ENCODE data around the gene ZSCAN1.
A peak's percentile ranks its signal among the peaks of the same experiment; 100 is the strongest.

ZSCAN1 gene

GRCh38 chr19:58045411-58046050 is 11.7 kb downstream of the ZSCAN1 start:
- Mint-ChIP-seq H3K4me1 (ENCODE audit: low read depth in 2 of 2) (no peaks in the 10 kb centered on the region), H3K27ac (peak overlapping the region in 1 of 2 donors; percentile 49), H3K9me3 (peaks cover 19 to 29% of the 10 kb centered on the region in 2 donors), H3K36me3 (ENCODE audit: insufficient read depth) (no peaks in the 10 kb centered on the region), H3K4me3 (no peak overlapping the region), H3K27me3 (no peaks in the 10 kb centered on the region)
- DNase-seq, result no peak
- no peak for ATAC-seq (replicated peaks)

- Mint-ChIP-seq H3K9me3 (peaks cover 17 to 29% of the 10 kb centered on the region in 2 donors), H3K27me3 (no peaks in the 10 kb centered on the region), H3K4me1 (ENCODE audit: low read depth in 2 of 2) (no peaks in the 10 kb centered on the region), H3K27ac (no peak overlapping the region), H3K36me3 (ENCODE audit: insufficient read depth) (no peaks in the 10 kb centered on the region), H3K4me3 (no peak overlapping the region)
- DNase-seq (no peak), ATAC-seq (replicated peaks) (no peak)
These were observed 13.0 kb downstream of the ZSCAN1 start for GRCh38 chr19:58046856-58047255.

- DNase-seq, result no peak
- Mint-ChIP-seq H3K9me3 (peaks cover 16 to 29% of the 10 kb centered on the region in 2 donors), H3K27ac (no peak overlapping the region), H3K36me3 (ENCODE audit: insufficient read depth) (no peaks in the 10 kb centered on the region), H3K27me3 (no peaks in the 10 kb centered on the region), H3K4me3 (no peak overlapping the region), H3K4me1 (ENCODE audit: low read depth in 2 of 2) (no peaks in the 10 kb centered on the region)
- no peak for ATAC-seq (replicated peaks)
These were observed 13.8 kb downstream of the ZSCAN1 start for GRCh38 chr19:58047672-58048071.

GRCh38 chr19:58052256-58052655 is 18.4 kb downstream of the ZSCAN1 start:
- peaks cover under 1% of the 10 kb centered on the region for H3K36me3 Mint-ChIP-seq (ENCODE audit: insufficient read depth)
- peaks cover 18 to 26% of the 10 kb centered on the region in 2 donors for H3K9me3 Mint-ChIP-seq
- DNase-seq, result no peak
- no peak overlapping the region for H3K27ac Mint-ChIP-seq
- H3K4me3 Mint-ChIP-seq, result no peak overlapping the region
- H3K27me3 Mint-ChIP-seq, result peaks cover 12 to 29% of the 10 kb centered on the region in 2 donors
- ATAC-seq (replicated peaks), result no peak
- peaks cover 0 to 6% of the 10 kb centered on the region in 2 donors for H3K4me1 Mint-ChIP-seq (ENCODE audit: low read depth in 2 of 2)

- Mint-ChIP-seq H3K4me1 (ENCODE audit: low read depth in 2 of 2) (peaks cover 0 to 6% of the 10 kb centered on the region in 2 donors), H3K27ac (no peak overlapping the region), H3K9me3 (peaks cover 20 to 26% of the 10 kb centered on the region in 2 donors), H3K36me3 (ENCODE audit: insufficient read depth) (peaks cover 5% of the 10 kb centered on the region), H3K27me3 (peaks cover 16 to 33% of the 10 kb centered on the region in 2 donors), H3K4me3 (no peak overlapping the region)
- DNase-seq, result no peak
- ATAC-seq (replicated peaks), result no peak
These were observed 19.8 kb downstream of the ZSCAN1 start for GRCh38 chr19:58053480-58054156.

GRCh38 chr19:58054901-58055874 is 21.4 kb downstream of the ZSCAN1 start:
- Mint-ChIP-seq H3K27ac (no peak overlapping the region), H3K9me3 (peaks cover 13 to 15% of the 10 kb centered on the region in 2 donors), H3K4me3 (peak overlapping the region; percentile 25 to 40), H3K27me3 (peaks cover 19 to 36% of the 10 kb centered on the region in 2 donors), H3K36me3 (ENCODE audit: insufficient read depth) (peaks cover 5% of the 10 kb centered on the region), H3K4me1 (ENCODE audit: low read depth in 2 of 2) (peaks cover 0 to 6% of the 10 kb centered on the region in 2 donors)
- DNase-seq (no peak), ATAC-seq (replicated peaks) (no peak)

GRCh38 chr19:58056261-58056660 is 22.4 kb downstream of the ZSCAN1 start:
- Mint-ChIP-seq H3K9me3 (peaks cover 13 to 15% of the 10 kb centered on the region in 2 donors), H3K4me1 (ENCODE audit: low read depth in 2 of 2) (peaks cover 0 to 6% of the 10 kb centered on the region in 2 donors), H3K36me3 (ENCODE audit: insufficient read depth) (peaks cover 5% of the 10 kb centered on the region), H3K4me3 (no peak overlapping the region), H3K27ac (no peak overlapping the region), H3K27me3 (peaks cover 19 to 36% of the 10 kb centered on the region in 2 donors)
- DNase-seq (no peak), ATAC-seq (replicated peaks) (no peak)

- ATAC-seq (replicated peaks) (no peak), DNase-seq (no peak)
- H3K9me3 Mint-ChIP-seq, result peaks cover 13 to 15% of the 10 kb centered on the region in 2 donors
- peaks cover 0 to 6% of the 10 kb centered on the region in 2 donors for H3K4me1 Mint-ChIP-seq (ENCODE audit: low read depth in 2 of 2)
- H3K27me3 Mint-ChIP-seq, result peaks cover 19 to 36% of the 10 kb centered on the region in 2 donors
- H3K36me3 Mint-ChIP-seq (ENCODE audit: insufficient read depth), result peaks cover 5% of the 10 kb centered on the region
- H3K27ac Mint-ChIP-seq, result no peak overlapping the region
- H3K4me3 Mint-ChIP-seq, result no peak overlapping the region
These were observed 23.0 kb downstream of the ZSCAN1 start for GRCh38 chr19:58056861-58057260.

GRCh38 chr19:58058467-58058866 is 24.6 kb downstream of the ZSCAN1 start:
- Mint-ChIP-seq H3K36me3 (ENCODE audit: insufficient read depth) (peaks cover 5% of the 10 kb centered on the region), H3K27me3 (peaks cover 19 to 36% of the 10 kb centered on the region in 2 donors), H3K4me3 (peak overlapping the region in 1 of 2 donors; percentile 69), H3K27ac (no peak overlapping the region), H3K9me3 (peaks cover 13 to 20% of the 10 kb centered on the region in 2 donors), H3K4me1 (ENCODE audit: low read depth in 2 of 2) (peaks cover 0 to 6% of the 10 kb centered on the region in 2 donors)
- no peak for DNase-seq
- ATAC-seq (replicated peaks), result no peak

- H3K4me1 Mint-ChIP-seq (ENCODE audit: low read depth in 2 of 2), result peaks cover 0 to 6% of the 10 kb centered on the region in 2 donors
- H3K27me3 Mint-ChIP-seq, result peaks cover 19 to 36% of the 10 kb centered on the region in 2 donors
- ATAC-seq (replicated peaks) (peak; percentile 56), DNase-seq (peak in 1 of 3 experiments; percentile 3)
- H3K4me3 Mint-ChIP-seq, result peak within 1 kb of the TSS; percentile 46 to 69
- H3K9me3 Mint-ChIP-seq, result peaks cover 15 to 26% of the 10 kb centered on the region in 2 donors
- peaks cover 5% of the 10 kb centered on the region for H3K36me3 Mint-ChIP-seq (ENCODE audit: insufficient read depth)
- no peak within 1 kb of the TSS for H3K27ac Mint-ChIP-seq
These were observed 25.3 kb downstream of the ZSCAN1 start, which contains the start of gene ZNF135 for GRCh38 chr19:58059003-58059670. ZNF135 (plus strand) TSS chr19:58059282; CDS start chr19:58060003, 721 bp downstream.

- Mint-ChIP-seq H3K9me3 (peaks cover 14 to 26% of the 10 kb centered on the region in 2 donors), H3K27me3 (peaks cover 19 to 33% of the 10 kb centered on the region in 2 donors), H3K4me1 (ENCODE audit: low read depth in 2 of 2) (peaks cover 0 to 6% of the 10 kb centered on the region in 2 donors), H3K27ac (no peak overlapping the region), H3K36me3 (ENCODE audit: insufficient read depth) (peaks cover 5% of the 10 kb centered on the region), H3K4me3 (no peak overlapping the region)
- DNase-seq (no peak), ATAC-seq (replicated peaks) (no peak)
These were observed 25.9 kb downstream of the ZSCAN1 start for GRCh38 chr19:58059671-58060078.

GRCh38 chr19:58060231-58060630 is 26.4 kb downstream of the ZSCAN1 start:
- peaks cover 5% of the 10 kb centered on the region for H3K36me3 Mint-ChIP-seq (ENCODE audit: insufficient read depth)

More at GRCh38 chr19:58060231-58060630, 26.4 kb downstream of the ZSCAN1 start:
- no peak for DNase-seq
- Mint-ChIP-seq H3K4me3 (peak overlapping the region in 1 of 2 donors; percentile 46), H3K27ac (no peak overlapping the region), H3K27me3 (peaks cover 17 to 27% of the 10 kb centered on the region in 2 donors), H3K4me1 (ENCODE audit: low read depth in 2 of 2) (peaks cover 0 to 4% of the 10 kb centered on the region in 2 donors), H3K9me3 (peaks cover 12 to 22% of the 10 kb centered on the region in 2 donors)
- no peak for ATAC-seq (replicated peaks)
